Spleen (tissue), 7 donors: ENCODE data around the gene MAPK8IP3.

ENCODE experiments used
- CTCF ChIP-seq, 11 experiments: fragments of 200-600 bp in 7 of 11; fragments of 450-650 bp in 4 of 11; sonication (generic) in 4 of 11; IDR thresholded peaks in 8 of 11; conservative IDR thresholded peaks in 3 of 11; 1 replicate in 7 of 11; 2 replicates in 4 of 11; pipeline versions ENCODE4 v1.4.0 to v1.8.0; 2016 to 2021; ENCODE audit warnings: antibody characterized with exemption in 11 of 11, inconsistent platforms in 4 of 11, mild to moderate bottlenecking in 1 of 11
- POLR2AphosphoS5 ChIP-seq, 3 donors: sonication (generic); formaldehyde crosslinking; IDR thresholded peaks; one replicate each; pipeline ENCODE4 v1.5.1; 2017; ENCODE audit warnings: antibody characterized with exemption in 3 of 3
- donor health status: DM: no; HTN: no; CAD: no; lungs with moderate emphysema.
- donor health status: DM: no; HTN: no; CAD: no.
- donor health status: DM: no; HTN: no; CAD: no.

- TF ChIP-seq CTCF (IDR thresholded peaks at IDR 0.05 in 8 of 11, conservative IDR thresholded peaks at IDR 0.05 in 3 of 11) = no peak
- TF ChIP-seq POLR2AphosphoS5 (IDR thresholded peaks at IDR 0.05) = peak in 1 of 3 donors; percentile 11
Observed at GRCh38 chr16:1794908-1795666, 89.1 kb downstream of the MAPK8IP3 start.
